ENCODE results near the gene ZNF91.

DNA sequence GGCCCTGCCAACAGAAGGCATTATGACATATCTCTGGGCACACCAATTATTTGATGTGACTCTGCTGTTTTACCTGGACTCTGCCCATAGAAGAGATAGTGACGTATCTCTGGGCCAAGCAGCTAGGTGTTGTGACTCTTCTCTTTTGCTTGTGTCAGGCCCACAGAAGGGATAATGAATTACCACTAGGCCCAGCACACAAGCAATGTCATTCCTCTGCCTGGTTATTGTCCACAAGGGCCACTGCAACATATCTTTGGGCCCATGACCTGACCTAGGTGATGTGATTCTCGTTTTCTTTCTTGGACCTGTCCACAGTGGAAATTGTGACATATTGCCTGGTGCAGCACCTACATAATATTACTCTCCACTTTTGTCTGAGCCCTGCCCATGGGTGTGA is 80.0 kb downstream of the ZNF91 start:
- TF ChIP-seq, protein P1, sequence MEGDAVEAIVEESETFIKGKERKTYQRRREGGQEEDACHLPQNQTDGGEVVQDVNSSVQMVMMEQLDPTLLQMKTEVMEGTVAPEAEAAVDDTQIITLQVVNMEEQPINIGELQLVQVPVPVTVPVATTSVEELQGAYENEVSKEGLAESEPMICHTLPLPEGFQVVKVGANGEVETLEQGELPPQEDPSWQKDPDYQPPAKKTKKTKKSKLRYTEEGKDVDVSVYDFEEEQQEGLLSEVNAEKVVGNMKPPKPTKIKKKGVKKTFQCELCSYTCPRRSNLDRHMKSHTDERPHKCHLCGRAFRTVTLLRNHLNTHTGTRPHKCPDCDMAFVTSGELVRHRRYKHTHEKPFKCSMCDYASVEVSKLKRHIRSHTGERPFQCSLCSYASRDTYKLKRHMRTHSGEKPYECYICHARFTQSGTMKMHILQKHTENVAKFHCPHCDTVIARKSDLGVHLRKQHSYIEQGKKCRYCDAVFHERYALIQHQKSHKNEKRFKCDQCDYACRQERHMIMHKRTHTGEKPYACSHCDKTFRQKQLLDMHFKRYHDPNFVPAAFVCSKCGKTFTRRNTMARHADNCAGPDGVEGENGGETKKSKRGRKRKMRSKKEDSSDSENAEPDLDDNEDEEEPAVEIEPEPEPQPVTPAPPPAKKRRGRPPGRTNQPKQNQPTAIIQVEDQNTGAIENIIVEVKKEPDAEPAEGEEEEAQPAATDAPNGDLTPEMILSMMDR (IDR thresholded peaks at IDR 0.05): no peak
- no peak for TF ChIP-seq POLR2A (IDR thresholded peaks at IDR 0.05)
